GM12873 (cell line): ENCODE measurements around the gene SPTB.

Source experiments
- CTCF ChIP-seq: IDR thresholded peaks from 2 replicates; pipeline ENCODE4 v1.5.1; 2012; ENCODE audit warnings: low read depth, mild to moderate bottlenecking, moderate library complexity, low read length, control low read depth; ENCODE audit not compliant: insufficient read depth; ENCODE audit errors: missing control alignments

SPTB gene

DNA sequence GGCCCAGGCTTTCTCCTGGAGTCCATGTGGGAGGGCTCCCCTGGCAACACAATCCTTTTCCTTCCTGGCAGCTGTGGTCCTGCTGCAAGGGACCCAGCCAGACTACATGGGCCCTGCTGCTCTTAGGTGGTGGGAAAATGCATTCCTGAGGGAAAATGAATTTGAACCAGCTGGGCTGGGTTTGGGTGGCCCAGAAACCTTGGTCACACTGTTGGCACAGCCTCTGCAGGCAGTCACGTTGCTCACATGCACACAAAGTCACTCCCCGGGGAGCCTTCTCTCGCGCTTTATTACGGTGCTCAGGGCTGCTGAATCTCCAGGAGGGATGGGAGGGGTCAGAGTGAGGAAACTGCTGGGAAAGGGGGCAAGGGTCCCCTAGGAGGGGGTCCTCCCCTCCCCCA lies 158.3 kb downstream of the SPTB start:
- no peak for TF ChIP-seq CTCF

DNA sequence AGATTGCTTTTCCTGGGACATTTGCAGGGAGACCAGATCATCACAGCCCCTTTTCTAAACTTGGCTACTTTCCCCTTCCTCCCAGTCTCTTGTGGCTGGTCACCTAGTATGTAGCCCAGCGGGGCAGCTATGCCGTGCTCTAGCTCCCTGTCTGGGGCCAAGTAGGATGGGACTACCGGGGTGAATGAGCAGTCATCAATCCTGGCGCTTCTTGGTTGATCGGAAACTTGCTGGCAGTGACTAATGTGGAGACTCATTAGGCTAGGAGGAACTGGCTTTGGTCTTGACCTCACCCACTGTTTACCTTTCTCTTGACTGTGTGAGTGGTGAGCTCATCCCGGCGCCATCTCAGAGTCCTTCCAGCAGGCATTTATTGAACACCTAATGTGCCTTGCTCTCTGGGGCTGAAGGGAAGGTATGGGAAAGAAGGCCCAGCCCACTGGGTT lies 159.6 kb downstream of the SPTB start:
- no peak for TF ChIP-seq CTCF

GRCh38 chr14:64719601-64720000 lies 160.1 kb downstream of the SPTB start:
- TF ChIP-seq CTCF: no peak

GRCh38 chr14:64718762-64719161 lies 160.9 kb downstream of the SPTB start:
- no peak for TF ChIP-seq CTCF

- TF ChIP-seq CTCF: no peak
Observed at GRCh38 chr14:64717870-64718269, 161.8 kb downstream of the SPTB start.

- no peak for TF ChIP-seq CTCF
Observed at GRCh38 chr14:64715628-64716412, 163.9 kb downstream of the SPTB start.

DNA sequence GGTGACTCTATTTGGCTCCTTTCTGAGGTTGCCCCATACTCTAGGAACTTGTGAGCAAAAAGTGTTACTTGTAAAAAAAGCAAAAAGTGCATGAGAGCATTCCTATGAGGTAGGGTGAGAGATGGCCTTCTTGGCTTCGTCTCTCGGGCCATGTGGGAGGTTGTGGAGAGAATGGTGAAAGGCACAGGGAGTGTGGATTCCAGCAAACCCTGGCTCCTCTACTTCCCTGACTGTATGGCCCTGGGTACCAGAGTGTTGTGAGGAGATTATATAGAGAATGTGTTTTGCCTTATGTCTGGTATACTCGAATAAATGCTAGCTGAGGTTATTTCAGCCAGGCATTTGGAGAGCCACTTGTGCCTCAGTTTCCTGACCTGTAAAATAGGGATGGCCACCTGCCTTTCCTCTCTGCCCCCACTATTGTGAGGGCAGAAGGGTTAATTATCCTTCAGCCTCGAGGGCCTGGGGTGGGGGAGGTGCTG lies 164.5 kb downstream of the SPTB start:
- TF ChIP-seq CTCF: no peak
